Trophoblast cell (in vitro differentiated cells and primary cell): Measurements from ENCODE around the gene CST7.

Experiments used
- DNase-seq, 2 donors: peaks; one replicate each; pipeline ENCODE4 v3.0.0-alpha.2; 2016
- H2AFZ ChIP-seq: 2 replicates; pipeline ENCODE4 v1.6.1; 2013; ENCODE audit warnings: low read length, moderate library complexity, mild to moderate bottlenecking; ENCODE audit not compliant: insufficient read depth, poor library complexity
- H2AK5ac ChIP-seq: 2 replicates; pipeline ENCODE4 v1.6.1; 2013; ENCODE audit warnings: mild to moderate bottlenecking, low read length
- H2BK120ac ChIP-seq: 2 replicates; pipeline ENCODE4 v1.6.1; 2013; ENCODE audit warnings: low read length, mild to moderate bottlenecking, moderate library complexity; ENCODE audit not compliant: insufficient read depth, poor library complexity
- H2BK12ac ChIP-seq: 2 replicates; pipeline ENCODE4 v1.6.1; 2013; ENCODE audit warnings: mild to moderate bottlenecking, low read length, moderate library complexity
- H2BK5ac ChIP-seq: 2 replicates; pipeline ENCODE4 v1.6.1; 2013; ENCODE audit warnings: low read length, low read depth, moderate library complexity, mild to moderate bottlenecking; ENCODE audit not compliant: poor library complexity
- H3K14ac ChIP-seq: 2 replicates; pipeline ENCODE4 v1.6.1; 2013; ENCODE audit warnings: mild to moderate bottlenecking, low read length
- H3K18ac ChIP-seq: 2 replicates; pipeline ENCODE4 v1.6.1; 2013; ENCODE audit warnings: mild to moderate bottlenecking, low read length
- H3K23ac ChIP-seq: 2 replicates; pipeline ENCODE4 v1.6.1; 2013; ENCODE audit warnings: low read length
- H3K27ac ChIP-seq: 2 replicates; pipeline ENCODE4 v1.5.1; 2013; ENCODE audit warnings: low read depth, mild to moderate bottlenecking, inconsistent platforms, low read length, moderate library complexity
- H3K27me3 ChIP-seq: 2 replicates; pipeline ENCODE4 v1.6.1; 2013; ENCODE audit warnings: inconsistent platforms, mild to moderate bottlenecking, low read length, moderate library complexity; ENCODE audit not compliant: insufficient read depth
- H3K36me3 ChIP-seq, 2 experiments: 1 replicate in 1 of 2; 2 replicates in 1 of 2; pipeline ENCODE4 v1.6.1; 2013; ENCODE audit warnings: low read length in 2 of 2, mild to moderate bottlenecking in 2 of 2, moderate library complexity in 1 of 2; ENCODE audit not compliant: insufficient read depth in 2 of 2, control insufficient read depth in 1 of 2
- H3K4ac ChIP-seq: 2 replicates; pipeline ENCODE4 v1.6.1; 2013; ENCODE audit warnings: low read depth, mild to moderate bottlenecking, low read length, moderate library complexity
- H3K4me1 ChIP-seq, 2 experiments: 1 replicate in 1 of 2; 2 replicates in 1 of 2; pipeline ENCODE4 v1.6.1; 2013; ENCODE audit warnings: low read length in 2 of 2, mild to moderate bottlenecking in 2 of 2, moderate library complexity in 1 of 2; ENCODE audit not compliant: insufficient read depth in 2 of 2, control insufficient read depth in 1 of 2
- H3K4me2 ChIP-seq: 2 replicates; pipeline ENCODE4 v1.6.1; 2013; ENCODE audit warnings: inconsistent platforms, mild to moderate bottlenecking, low read length, moderate library complexity
- H3K4me3 ChIP-seq: 2 replicates; pipeline ENCODE4 v1.5.1; 2013; ENCODE audit warnings: mild to moderate bottlenecking, low read depth, low read length, inconsistent platforms
- H3K79me1 ChIP-seq: one replicate; pipeline ENCODE4 v1.6.1; 2013; ENCODE audit warnings: low read length
- H3K79me2 ChIP-seq: 2 replicates; pipeline ENCODE4 v1.6.1; 2013; ENCODE audit warnings: low read length, mild to moderate bottlenecking; ENCODE audit not compliant: control insufficient read depth, insufficient read depth, poor library complexity
- H3K9ac ChIP-seq: 2 replicates; pipeline ENCODE4 v1.6.1; 2013; ENCODE audit warnings: mild to moderate bottlenecking, low read length
- H3K9me3 ChIP-seq: 2 replicates; pipeline ENCODE4 v1.6.1; 2013; ENCODE audit warnings: low read depth, mild to moderate bottlenecking, control low read depth, inconsistent platforms, low read length; ENCODE audit not compliant: insufficient read depth
- H4K12ac ChIP-seq: 2 replicates; pipeline ENCODE4 v1.6.1; 2013; ENCODE audit warnings: low read depth, mild to moderate bottlenecking, low read length, moderate library complexity
- H4K8ac ChIP-seq: 2 replicates; pipeline ENCODE4 v1.6.1; 2013; ENCODE audit warnings: low read depth, mild to moderate bottlenecking, low read length, moderate library complexity
- H4K91ac ChIP-seq: one replicate; pipeline ENCODE4 v1.6.1; 2013; ENCODE audit warnings: low read depth, mild to moderate bottlenecking, low read length, moderate library complexity
- WGBS: extraction: QIAGEN DNeasy Blood & Tissue Kit; methylation state at CpG from one replicate; pipeline ENCODE4 v1.1.7; 2013; ENCODE audit warnings: missing lambda C conversion rate; ENCODE audit not compliant: insufficient read length, insufficient coverage; ENCODE audit errors: extremely low coverage; 5-methylcytosine and 5-hydroxymethylcytosine counted together

CST7 gene

DNA sequence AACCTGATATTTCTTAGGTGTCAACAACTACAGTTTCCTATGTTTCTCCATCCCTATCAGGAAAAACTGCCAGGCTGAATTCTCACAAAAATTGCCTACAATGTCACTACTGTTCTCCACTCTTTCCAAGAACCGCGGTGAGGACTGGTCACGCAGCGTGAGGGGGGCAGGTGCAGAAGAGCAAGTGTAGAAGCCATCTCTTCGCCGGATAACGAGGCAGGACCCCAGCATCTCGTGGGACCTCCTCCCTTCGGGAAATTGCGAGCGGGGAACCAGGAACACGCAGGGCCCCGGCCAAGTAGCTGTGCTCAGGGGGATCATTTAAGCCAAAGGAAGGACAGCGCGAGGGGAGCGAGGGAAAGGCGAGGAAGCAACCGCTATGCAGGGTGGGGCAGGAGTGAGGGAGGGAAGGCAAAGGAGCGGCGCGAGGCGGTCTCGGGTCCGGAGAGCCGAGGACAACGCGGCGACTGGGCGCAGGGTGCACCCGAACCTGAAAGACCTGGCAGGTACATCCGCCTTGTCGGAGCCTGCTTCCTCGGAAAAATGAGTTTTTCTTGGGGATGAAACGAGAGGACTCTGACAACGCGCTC, 42.9 kb downstream of the CST7 start:
- Histone ChIP-seq H3K27me3 (no peaks in the 10 kb centered on the region), H4K12ac (peak overlapping the region; percentile 51), H3K14ac (peak overlapping the region; percentile 28), H3K79me2 (peaks cover 7% of the 10 kb centered on the region), H3K36me3 (peaks cover 0 to 2% of the 10 kb centered on the region in 2 experiments), H3K4me2 (peak overlapping the region; percentile 89), H3K9me3 (no peaks in the 10 kb centered on the region), H2AFZ (peak overlapping the region; percentile 50), H3K9ac (peak overlapping the region; percentile 87), H2BK120ac (peak overlapping the region; percentile 33), H3K18ac (peak overlapping the region; percentile 15), H2AK5ac (peak overlapping the region; percentile 84), H4K91ac (peak overlapping the region; percentile 37), H2BK5ac (peak overlapping the region; percentile 0), H3K23ac (no peak overlapping the region), H3K79me1 (peaks cover 8% of the 10 kb centered on the region), H3K27ac (no peak overlapping the region), H3K4me1 (peaks cover 4 to 9% of the 10 kb centered on the region in 2 experiments), H3K4ac (peak overlapping the region; percentile 39), H2BK12ac (no peak overlapping the region), H3K4me3 (peak overlapping the region; percentile 96), H4K8ac (peak overlapping the region; percentile 8)
- WGBS, result no CpG with 5 or more reads among the region's 36 CpGs
- peak in 1 of 2 donors; percentile 14 for DNase-seq

DNA sequence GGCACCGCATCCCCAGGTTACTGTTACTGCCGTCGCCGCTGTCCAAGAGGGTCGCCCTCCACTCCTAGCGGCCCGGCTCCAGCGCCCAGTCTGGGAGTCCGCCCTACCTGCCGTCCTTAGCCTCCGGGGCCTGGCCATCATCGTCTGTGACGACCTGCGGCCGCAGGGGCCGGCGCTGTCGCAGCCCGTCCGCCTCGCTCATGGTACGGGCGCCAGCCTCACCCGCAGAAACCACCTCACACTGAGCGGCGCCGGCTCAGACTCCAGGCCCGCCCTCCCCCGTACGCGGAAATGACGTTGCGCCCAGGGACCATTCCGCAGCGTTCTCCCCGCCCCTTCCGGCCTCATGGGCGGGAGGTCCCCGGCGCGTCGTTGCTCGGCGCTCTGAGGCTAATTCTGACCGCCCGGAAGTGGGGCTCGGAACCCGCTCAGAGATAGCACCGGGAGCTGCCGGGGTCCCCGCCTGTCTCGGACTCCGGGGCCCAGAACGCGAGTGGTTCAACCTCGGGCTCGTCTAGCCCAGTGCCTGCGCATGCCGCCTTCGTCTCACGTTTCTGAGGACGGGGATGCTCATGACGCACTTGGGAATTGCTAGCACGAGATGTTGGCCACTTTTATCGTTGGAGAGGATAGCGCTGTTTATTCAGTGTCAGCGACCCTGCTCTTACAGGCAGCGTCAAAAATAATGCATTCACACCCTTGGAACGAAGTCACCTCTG, 43.6 kb downstream of the CST7 start, which contains the start of gene APMAP:
APMAP (minus strand) TSS at position 265 of the 719 bp plus-strand sequence; CDS start at position 202, 63 bp downstream.
- Histone ChIP-seq H3K23ac (no peak within 1 kb of the TSS), H3K4ac (peak within 1 kb of the TSS; percentile 39), H3K9ac (peak within 1 kb of the TSS; percentile 87), H2BK120ac (peak within 1 kb of the TSS; percentile 79), H3K27me3 (no peaks in the 10 kb centered on the region), H3K27ac (no peak within 1 kb of the TSS), H4K91ac (peak within 1 kb of the TSS; percentile 79), H4K8ac (peak within 1 kb of the TSS; percentile 95), H3K18ac (peak within 1 kb of the TSS; percentile 82), H2BK12ac (no peak within 1 kb of the TSS), H3K14ac (peak within 1 kb of the TSS; percentile 82), H3K4me3 (peak within 1 kb of the TSS; percentile 96), H3K79me1 (peaks cover 8% of the 10 kb centered on the region), H3K9me3 (no peaks in the 10 kb centered on the region), H3K4me2 (peak within 1 kb of the TSS; percentile 89), H3K4me1 (peaks cover 4 to 9% of the 10 kb centered on the region in 2 experiments), H3K36me3 (peaks cover 0 to 2% of the 10 kb centered on the region in 2 experiments), H3K79me2 (peaks cover 7% of the 10 kb centered on the region), H4K12ac (peak within 1 kb of the TSS; percentile 51), H2AK5ac (peak within 1 kb of the TSS; percentile 84), H2BK5ac (peak within 1 kb of the TSS; percentile 0), H2AFZ (peak within 1 kb of the TSS; percentile 62)
- WGBS, result no CpG with 5 or more reads among the region's 69 CpGs
- DNase-seq, result peak; percentile 97 to 99

DNA sequence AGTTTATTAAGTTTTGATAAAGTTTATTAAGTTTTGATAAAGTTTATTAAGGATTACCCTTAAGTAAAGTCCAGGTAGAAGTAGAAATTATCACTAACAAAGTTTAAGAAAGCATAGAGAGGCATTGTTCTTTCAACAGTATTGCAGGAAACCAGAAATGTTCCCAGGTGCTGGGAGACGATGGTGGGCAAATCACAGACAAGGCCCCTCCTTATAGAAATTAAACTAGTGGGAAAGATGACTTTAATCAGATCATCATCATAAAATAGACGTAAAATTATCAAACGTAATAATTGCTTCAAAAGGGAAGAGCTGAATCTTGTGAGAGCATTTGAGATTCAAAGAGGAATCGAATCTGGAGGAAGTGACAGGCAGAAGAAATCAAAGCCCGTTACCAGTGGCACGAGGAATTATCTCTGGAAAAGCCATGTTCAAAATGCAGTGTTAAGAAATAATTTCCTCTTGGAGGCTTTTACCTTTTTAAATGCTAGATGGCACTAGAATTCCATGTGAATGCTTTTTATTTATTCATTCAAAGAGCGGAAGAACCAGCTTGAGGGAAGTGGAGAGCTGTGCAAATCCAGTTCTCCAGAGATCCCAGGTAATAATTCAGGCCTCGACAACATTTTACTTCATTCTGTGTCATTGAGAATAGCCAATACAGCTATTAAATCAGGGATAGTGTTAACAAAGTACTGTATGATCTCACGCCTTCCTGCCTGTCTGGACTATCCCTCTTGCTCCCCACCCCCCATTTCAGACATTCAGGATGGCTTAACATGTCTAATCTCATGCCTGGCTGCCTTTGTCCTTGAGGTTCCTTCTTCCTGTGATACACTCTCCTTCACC, 44.5 kb downstream of the CST7 start:
- Histone ChIP-seq H3K4me2 (no peak overlapping the region), H3K27me3 (no peaks in the 10 kb centered on the region), H3K36me3 (no peaks in the 10 kb centered on the region), H3K18ac (no peak overlapping the region), H3K14ac (no peak overlapping the region), H3K79me2 (peaks cover 7% of the 10 kb centered on the region), H2AFZ (no peak overlapping the region), H2BK5ac (no peak overlapping the region), H2AK5ac (no peak overlapping the region), H4K91ac (no peak overlapping the region), H3K27ac (no peak overlapping the region), H3K9me3 (no peaks in the 10 kb centered on the region), H3K79me1 (peaks cover 8% of the 10 kb centered on the region), H3K4ac (no peak overlapping the region), H4K8ac (no peak overlapping the region), H3K4me3 (no peak overlapping the region), H3K9ac (no peak overlapping the region), H2BK120ac (no peak overlapping the region), H2BK12ac (no peak overlapping the region), H3K4me1 (peaks cover 4 to 9% of the 10 kb centered on the region in 2 experiments), H3K23ac (no peak overlapping the region), H4K12ac (no peak overlapping the region)
- WGBS, result no CpG with 5 or more reads among the region's 9 CpGs
- DNase-seq, result peak in 1 of 2 donors; percentile 17

DNA sequence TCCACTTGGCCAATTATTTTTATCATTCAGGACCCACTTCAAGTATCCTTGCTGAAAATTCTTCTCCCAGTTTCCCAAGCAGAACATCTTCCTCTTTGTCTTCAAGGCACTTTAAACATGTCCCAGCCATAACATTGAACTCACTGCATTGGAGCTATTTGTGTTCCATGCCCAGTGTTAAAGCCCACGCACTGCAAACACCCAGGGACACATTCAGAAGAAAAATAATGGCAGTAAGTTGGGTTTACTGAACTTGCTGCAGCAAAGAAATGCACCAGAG, 45.1 kb downstream of the CST7 start:
- no peak overlapping the region for H3K4me2 ChIP-seq
- peaks cover 4 to 9% of the 10 kb centered on the region in 2 experiments for H3K4me1 ChIP-seq
- no peak for DNase-seq
- H3K9me3 ChIP-seq, result no peaks in the 10 kb centered on the region
- H4K12ac ChIP-seq, result no peak overlapping the region
- no peak overlapping the region for H3K4me3 ChIP-seq
- H4K91ac ChIP-seq, result no peak overlapping the region
- H3K9ac ChIP-seq, result no peak overlapping the region
- no peak overlapping the region for H2BK12ac ChIP-seq
- no peak overlapping the region for H2AFZ ChIP-seq
- peaks cover 7% of the 10 kb centered on the region for H3K79me2 ChIP-seq
- no peaks in the 10 kb centered on the region for H3K27me3 ChIP-seq
- H3K23ac ChIP-seq, result no peak overlapping the region
- H2BK120ac ChIP-seq, result no peak overlapping the region
- H2BK5ac ChIP-seq, result no peak overlapping the region
- no peak overlapping the region for H3K4ac ChIP-seq
- H2AK5ac ChIP-seq, result no peak overlapping the region
- no peak overlapping the region for H3K27ac ChIP-seq
- H4K8ac ChIP-seq, result no peak overlapping the region
- H3K14ac ChIP-seq, result no peak overlapping the region
- H3K79me1 ChIP-seq, result peaks cover 8% of the 10 kb centered on the region
- H3K18ac ChIP-seq, result no peak overlapping the region
- no peaks in the 10 kb centered on the region for H3K36me3 ChIP-seq
- WGBS, result no CpG with 5 or more reads among the region's 1 CpG
